Measurements from ENCODE around the gene LARP4B.

LARP4B gene

DNA sequence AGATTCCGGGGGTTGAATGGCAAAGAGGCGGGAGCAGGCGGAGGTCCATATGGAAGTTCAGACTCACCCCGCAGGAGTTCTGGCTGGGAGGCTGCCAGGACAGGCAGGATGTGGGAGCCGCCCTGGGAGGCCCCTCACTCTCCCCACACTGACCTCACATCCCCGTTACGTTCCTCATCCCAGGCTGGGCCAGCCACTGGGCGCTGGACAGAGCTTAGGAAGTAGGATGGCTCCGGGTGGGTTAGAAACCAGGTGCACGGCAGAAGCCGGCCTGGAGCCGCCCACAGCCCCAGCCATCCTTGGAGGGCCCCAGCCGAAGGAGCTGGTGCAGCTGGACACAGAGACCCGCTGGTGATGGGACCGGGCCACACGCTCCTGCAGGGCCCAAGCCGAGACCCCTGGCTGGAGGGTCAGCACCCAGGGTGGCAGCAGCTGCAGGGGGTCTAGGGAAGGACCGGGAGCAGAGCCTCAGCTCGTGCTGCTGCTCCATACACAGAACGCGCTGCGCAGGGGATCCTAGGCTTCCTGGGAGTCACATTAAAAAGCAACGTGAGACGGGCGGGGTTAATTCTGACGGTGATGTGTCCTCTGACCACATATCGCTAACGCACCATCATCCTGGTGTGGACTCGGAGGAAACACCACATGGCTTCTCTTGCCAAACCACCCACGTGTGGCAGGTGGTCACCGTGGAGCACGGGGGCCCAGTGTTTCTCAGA lies 143.4 kb downstream of the LARP4B start:
- DNase-seq (ENCODE audit: low read depth in 2 of 2), result no peak

DNA sequence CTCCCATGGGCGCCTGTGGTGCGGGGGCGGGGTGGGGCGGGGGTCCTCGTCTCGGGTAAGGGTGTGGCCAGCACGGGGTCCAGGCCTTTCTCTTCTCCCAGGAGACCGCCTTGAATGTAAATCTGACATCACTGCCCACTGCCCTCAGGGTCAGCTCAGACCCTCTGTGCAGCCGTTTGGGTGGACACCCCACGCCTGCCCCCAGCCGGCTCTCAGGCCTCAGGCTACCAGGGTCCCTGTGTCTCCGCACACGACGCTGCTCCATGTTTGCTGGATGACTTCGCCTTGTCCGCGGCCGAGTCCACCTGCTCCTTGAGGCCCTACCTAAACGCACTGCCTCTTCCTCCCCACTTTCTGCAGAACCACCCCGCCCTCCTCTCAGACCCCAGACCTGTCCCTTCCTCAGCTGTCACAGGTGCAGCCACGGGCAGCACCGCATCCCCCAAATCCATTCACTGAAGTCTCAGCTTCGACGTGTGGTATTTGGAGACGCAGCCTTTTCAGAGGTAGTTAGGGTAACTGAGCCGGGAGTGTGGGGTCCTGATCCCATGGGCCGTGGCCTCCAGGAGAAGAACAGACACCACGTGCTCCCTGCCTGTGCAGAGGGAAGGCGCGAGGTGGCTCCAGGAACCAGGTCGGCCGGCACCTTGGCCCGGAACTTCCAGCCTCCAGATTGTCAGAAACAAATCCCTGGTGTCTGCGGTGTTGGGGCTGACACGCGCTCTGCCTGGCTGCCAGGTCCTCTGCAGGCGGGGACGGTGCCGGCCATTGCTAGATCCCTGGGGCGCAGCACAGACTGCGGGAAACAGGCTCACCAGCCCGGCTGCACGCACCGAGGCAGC lies 144.7 kb downstream of the LARP4B start:
- no peak for DNase-seq (ENCODE audit: low read depth in 2 of 2)

DNA sequence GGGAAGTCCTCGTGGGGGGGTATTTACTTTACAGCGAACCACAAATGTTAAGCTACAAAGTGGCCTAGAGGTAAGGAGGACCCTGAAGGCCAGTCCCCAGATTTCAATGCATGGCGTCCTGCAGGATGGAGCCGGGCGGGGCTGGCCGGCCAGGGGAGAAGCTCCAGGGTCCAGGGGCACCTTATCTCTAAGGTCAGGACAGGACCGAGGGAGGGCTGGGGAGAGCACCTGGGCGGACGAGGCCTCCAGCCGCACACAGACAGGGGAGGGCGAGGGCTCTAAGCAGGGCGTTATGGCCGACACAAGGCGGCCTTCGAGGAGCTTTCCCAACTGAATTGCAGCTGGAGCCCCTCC lies 145.7 kb downstream of the LARP4B start:
- DNase-seq (ENCODE audit: low read depth in 2 of 2), result no peak

DNA sequence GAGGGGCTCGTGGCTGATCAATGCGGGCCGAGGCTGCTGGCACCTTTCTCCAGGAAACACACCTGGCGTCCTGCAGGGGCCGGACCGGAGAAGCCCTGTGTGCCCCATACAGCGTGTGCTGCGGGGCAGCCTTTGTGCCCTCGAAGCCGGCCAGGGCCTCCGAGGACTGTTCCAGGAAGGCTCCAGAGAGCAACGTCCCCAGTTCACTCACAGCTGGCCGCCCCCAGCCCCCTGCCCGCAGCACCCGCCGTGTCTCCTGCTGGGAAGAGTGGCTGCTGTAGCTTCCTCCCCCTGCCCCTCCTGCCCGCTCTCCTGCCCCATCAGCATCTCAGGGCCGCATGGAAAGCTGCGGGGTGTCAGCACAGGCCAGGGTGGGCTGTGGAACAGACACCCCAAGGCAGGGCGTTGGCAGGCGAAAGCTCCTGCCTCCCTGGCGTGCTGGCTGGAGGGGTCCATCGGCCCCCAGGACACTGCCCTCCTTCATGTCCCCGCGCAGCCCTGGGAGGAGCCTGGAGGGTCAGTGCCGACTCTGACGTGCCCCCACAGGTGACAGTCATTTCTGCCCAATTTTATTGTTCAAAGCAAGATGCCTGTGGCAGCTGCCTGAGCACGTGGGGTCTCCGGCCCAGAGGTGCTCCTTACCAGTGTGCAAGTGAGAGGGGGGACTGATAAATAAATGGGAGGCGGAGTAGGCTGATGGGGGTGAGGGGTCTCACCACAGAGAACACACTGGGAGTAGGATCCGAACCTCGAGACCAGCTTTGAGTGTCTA lies 146.2 kb downstream of the LARP4B start:
- no peak for DNase-seq (ENCODE audit: low read depth in 2 of 2)

DNA sequence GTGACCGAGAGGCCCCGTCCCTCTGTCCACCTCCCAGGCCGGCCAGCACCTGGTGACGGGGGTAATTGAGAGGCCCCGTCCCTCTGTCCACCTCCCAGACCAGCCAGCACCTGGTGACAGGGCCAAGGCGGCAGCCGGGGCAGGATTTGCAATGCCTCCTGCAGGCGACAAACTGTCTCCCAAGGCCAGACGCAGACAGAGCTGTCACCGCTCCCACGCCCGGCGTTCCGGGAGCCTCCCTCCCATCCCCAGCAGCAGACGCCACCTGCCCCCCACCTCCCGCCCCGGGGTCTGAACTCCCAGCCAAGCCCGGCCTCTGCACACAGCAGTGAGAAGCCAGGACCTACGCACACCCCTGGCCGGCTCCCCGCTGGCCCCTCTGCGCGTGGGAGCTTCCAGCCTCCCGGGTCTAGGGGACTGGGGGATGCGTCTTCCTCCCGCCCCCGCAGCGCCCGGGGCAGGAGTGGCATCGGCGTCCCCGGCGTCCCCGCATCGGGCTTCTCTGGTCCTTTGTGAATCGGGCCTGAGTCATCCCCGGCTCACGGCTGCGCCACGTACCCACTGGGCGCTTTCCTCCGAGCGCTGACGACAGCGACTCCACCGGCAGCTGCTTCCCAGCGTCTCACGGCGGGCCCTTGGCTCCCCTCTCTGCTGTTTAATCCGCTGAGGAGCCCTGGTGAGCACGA lies 147.0 kb downstream of the LARP4B start:
- peak; percentile 68 to 71 for DNase-seq (ENCODE audit: low read depth in 2 of 2)

DNA sequence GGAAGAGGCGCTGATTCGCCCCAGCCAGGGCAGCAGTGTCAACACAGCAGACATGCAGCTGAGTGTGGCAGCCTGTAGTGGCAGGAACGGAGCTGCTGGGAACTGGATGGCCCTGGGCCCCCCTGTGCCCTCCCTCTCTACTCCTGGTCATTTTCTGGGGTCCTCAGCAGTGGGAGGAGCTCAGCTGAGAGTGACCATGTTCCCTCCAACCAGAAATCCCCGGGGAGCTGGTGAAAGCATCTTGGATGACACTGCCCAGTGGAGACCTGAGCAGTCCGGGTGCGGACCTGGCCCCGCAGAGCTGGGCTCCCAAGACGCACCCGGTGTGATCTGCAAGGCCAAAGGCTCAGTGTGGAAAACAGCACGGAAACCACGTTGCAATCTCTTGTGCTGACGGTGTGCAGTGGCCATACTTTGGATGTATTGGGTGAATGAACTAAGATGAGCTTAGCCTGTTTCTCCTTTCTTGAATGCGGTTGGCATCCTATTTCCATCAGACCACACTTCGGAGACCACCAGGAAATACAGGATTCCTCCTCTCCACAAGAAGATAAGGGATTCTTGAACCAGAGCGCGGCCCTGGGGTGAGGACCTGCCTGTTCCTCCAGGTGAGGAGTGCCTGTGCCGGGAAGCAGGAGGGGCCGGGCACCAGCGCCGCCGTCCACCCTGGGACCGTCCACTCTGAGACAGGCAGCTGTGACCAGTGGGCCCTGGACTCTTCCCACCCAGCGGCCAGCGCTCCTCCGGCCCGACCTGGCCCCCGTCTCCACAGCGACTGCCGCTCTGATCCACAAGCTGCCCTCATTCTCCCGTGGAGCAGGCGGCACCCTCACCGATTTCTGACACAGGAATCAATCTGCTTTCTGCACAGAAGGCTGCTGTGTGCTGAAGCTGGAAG lies 148.5 kb downstream of the LARP4B start:
- DNase-seq (ENCODE audit: low read depth in 2 of 2), result no peak

DNA sequence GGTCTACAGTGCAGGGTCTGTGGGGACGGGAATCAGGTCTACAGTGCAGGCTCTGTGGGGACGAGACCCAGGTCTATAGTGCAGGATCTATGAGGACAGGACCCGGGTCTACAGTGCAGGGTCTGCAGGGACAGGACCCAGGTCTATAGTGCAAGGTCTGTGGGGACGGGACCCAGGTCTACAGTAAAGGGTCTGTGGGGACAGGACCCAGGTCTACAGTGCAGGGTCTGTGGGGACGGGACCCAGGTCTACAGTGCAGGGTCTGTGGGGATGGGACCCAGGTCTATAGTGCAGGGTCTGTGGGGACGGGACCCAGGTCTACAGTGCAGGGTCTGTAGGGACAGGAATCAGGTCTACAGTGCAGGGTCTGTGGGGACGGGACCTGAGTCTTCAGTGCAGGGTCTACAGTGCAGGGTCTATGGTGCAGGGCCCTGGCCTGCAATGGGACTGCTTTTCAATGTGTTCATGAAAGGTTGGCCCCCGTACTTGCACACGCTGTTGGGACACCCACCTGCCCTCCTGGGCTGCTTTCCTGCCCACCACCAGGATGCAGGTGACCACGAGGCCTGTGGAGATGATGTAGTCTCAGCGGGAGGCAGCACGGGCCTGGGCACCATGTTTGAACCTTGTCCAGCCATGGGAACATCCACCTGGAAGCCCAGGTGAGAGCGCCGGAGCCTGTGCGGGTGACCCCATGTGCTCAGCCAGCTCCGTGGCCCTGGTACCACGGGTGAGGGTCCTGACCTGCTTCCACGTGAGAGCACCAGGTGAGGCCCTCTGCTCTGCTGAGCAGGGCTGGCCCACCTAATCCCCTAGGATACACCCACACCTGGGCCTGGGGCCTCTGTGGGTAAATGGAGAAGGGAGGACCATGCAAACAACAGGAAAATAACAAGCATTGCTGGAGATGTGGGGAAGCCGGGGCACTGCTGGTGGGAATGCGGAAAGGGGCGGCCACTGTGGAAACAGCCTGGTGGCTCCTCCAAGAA lies 150.7 kb downstream of the LARP4B start:
- DNase-seq (ENCODE audit: low read depth in 2 of 2), result no peak

DNA sequence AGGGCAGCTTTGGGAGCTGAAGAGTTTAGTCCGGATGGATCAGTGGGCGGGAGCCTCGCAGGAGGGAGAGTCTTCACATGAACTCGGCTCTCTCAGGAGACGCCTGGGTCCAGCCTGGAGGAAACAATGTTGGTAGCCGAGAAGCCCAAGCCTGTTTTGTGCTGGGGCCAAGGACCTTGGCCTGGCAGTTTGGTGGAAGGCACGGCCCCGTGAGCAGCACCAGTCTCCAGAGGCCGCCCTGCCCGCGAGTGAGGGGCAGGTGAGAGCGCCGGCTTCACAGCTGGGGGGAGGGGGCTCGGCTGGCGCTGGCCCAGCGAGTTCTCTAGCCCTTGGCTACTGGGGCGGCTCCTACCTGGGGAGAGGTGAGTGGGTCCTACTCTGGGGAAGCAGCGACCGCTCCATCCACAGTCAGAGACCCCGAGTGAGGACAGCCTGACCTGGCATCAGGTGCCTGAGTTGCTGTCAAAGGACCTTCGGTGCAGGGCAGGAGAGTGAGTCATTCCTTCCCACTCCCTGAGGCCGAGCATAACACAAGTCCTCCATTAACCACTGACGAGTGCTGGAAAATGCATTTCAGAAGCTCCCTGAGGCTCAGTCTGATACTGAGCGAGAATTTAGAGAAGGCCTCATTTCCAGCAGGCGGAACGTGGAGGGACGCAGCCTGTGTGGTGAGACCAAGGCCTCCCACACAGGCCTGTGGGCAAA lies 152.7 kb downstream of the LARP4B start:
- DNase-seq (ENCODE audit: low read depth in 2 of 2), result no peak

DNA sequence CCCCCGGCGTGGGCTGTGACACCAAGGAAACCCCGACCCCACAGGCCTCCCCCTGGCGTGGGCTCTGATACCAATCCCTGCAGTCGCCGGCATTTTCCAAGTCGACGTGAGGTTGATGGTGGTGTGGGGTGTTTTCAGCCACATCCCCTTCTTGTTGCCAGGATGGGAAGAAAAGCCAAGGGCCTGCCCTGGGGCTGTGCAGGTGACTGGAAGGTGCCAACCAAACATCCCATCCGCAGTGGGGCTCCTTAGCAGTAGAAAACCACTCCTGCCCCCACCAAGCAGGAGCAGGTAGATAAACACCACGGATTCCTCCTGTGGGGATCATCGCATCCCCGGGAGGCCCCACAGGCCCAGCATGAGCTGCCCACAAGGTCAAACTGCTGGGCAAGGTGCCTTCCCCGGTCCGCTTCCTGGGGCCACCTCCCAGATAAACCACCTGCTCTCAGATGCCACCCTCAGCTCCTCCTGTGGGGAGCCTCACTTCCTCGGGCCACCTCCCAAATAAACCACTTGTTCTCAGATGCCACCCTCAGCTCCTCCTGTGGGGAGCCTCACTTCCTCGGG lies 153.5 kb downstream of the LARP4B start:
- DNase-seq (ENCODE audit: low read depth in 2 of 2), result no peak

DNA sequence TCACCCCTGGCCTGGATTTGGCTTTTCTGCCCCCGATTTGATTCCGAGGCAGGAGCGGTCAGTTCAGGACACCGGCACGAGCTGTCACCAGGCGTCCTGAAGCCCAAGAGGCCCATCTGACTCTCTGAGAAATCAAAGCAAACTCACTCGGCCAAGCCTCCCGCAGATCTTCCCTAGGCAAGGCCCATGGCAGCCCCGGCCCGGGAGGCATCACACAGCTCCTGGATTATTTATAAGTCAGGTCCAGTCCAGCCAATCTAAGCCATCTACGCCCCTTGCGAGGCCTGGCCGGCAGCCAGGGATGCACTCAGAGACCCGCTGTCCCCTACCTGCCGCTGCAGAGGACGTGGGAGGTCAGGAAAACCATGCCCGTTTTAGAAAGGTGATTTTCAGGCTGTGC lies 154.7 kb downstream of the LARP4B start:
- DNase-seq (ENCODE audit: low read depth in 2 of 2), result no peak

DNA sequence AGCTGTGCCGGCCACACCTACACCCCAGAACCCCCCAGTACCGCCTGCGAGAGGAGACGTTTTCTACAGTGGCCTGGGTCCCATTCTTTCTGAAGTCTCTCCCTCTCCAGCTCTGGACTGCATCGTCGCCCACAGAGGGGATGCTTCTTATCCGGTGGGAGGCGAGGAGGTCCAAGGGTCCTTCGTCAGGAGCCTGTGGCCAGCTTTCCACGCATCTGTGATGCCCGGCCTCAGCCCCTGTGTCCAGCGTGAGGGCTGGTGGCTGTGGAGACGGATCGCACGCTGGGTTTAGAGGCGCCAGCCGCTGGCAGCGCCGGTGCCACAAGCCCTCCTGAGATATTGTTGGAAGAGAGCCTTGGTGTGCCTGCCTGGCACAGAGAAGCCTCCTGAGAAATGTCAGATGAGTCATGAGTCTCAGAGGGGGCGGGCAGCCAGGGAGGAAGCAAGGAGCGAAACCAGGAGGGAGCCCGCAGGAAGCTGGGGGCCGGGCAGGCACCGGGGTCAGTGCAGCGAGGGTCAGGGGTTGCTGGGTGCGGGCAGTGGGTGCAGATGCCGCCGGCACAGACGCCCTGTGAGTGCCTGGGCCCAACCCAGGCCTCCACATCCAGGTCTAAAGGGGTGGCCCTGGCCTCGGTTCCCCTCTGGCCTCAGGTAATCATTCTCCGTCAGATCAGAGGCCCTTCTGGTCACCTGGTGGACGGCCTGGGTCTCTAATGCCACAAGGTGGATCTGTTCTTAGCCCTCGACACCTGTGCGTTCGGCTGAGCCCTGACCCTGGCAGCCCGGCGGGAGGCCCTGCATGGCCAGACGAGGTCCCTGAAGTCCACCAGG lies 156.0 kb downstream of the LARP4B start:
- no peak for DNase-seq (ENCODE audit: low read depth in 2 of 2)

DNA sequence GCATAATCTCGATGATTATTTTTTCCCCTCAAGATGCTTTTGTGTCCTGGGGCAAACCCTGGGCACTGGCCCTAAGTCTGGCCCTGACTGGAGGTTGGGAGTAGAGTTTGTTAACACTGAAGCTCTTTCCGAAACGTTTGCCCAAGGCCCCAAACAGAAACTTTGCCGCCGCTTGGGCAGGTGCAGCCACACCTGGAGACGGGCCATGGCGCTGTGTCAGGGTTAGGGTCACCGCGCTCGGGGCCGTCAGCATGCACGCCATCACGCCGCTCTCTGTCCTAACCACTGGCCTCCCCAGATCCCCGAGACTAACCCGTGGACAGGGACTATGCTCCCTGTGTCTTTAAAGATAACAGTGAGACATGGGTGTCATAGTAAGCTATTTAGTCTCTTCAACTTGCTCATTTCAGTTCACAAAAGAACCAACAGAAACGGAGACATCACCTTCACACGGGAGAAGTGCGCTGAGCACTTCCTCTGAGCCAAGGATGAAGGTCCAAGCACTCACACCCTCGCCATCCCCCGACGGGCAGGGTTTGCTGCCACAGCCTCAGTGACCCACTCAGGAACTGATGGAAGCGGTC lies 156.8 kb downstream of the LARP4B start:
- DNase-seq (ENCODE audit: low read depth in 2 of 2), result no peak

DNA sequence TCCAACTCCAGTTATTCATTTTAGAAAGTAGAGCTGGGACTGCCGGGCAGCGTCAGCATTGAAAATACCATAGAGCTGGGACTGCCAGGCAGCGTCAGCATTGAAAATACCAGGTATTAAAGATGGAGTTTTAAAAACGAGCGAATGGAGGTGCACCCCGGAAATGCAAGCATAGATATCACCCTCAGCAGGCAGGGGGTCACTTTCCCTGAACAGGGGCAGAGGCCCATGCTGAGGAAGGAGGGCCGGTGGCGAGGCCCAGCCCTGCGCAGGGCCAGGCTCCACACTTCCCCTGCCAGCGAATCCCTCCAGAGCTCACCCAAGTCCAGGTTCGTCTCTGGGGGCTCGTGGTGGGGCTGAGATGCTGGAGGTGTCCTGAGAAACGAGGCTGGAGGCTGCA lies 157.3 kb downstream of the LARP4B start:
- DNase-seq (ENCODE audit: low read depth in 2 of 2), result no peak

DNA sequence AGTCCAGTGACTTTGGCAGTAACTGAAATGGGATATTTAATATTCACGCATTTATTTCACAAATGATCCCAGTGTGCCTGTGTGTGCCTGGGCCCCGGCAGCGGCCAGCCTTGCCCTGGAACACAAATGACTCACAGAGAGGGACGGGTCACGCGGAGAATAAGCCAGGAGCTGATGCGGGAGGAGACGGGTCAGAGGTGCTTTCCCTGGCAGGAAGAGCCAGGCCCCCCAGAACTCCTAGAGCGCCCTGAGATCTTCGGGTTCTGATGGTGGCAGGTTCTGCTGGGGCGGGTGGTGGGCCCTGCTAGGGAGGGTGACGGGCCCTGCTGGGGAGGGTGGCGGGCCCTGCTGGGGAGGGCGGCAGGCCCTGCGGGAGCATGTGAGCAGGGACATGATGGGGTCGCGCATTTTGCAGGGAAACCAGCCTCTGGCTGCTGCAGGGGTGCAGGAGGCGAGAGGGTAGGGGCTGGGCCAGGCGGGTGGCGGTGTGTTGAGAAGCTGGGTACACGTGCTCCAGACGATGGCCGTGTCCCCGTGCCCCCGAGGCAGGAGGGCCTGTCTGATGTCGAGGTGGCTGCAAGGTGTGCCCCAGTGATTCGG lies 157.8 kb downstream of the LARP4B start:
- no peak for DNase-seq (ENCODE audit: low read depth in 2 of 2)

DNA sequence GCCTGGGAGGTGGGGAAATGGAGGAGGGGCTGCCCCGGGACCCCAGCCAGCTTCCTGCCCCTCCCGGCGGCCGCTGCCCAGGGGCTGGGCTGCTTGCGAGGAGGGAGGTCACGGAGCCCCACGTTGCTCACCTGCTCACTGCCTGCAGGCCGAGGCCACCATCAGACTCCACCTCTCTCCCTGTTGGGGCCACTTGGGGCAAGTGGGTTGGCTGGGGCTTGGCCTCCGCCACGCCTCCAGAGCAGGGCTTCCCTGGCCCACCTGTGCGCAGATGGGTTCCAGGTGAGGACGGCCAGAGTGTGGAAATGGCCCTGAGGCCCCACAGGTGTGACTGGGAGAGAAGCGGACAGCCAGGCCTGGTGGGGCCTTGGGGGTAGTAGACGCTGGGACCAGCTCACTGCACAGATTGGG lies 159.3 kb downstream of the LARP4B start:
- no peak for DNase-seq (ENCODE audit: low read depth in 2 of 2)

DNA sequence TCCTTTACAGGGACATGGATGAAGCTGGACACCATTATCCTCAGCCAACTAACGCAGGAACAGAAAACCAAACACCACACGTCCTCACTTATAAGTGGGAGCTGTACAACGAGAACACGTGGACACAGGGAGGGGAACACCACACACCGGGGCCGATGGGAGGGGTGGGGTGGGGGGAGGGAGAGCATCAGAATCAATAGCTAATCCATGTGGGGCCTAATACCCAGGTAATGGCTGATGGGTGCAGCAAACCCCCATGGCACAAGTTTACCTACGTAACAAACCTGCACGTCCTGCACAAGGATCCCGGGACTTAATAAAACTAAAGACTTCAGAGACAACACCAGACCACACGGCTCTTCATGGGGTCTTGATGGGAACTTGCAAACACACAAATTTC lies 159.9 kb downstream of the LARP4B start:
- no peak for DNase-seq (ENCODE audit: low read depth in 2 of 2)

DNA sequence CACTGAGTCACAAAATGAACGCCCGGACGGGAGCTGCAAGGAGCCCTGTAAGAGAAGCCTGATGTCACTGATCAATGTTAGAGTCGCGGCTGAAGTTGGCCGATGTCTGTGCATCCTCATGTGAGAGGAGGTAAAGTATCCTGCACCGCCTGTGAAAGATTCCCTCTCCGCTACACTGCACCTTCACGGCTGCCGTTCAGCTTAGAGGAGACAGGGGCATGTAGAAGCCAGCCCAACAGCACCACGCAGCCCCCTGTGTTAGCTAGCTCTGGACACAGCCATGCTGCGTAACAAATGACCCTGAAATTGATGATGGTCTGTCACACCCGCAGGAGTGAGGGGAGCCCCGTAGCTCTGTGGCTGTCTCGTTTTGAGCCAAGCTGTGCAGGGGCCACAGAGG lies 160.5 kb downstream of the LARP4B start:
- no peak for DNase-seq (ENCODE audit: low read depth in 2 of 2)

Data from stimulated activated CD4-positive, alpha-beta T cell treated with anti-CD3 and anti-CD28 coated beads, Interleukin-15, amount 100 ng/mL, for 48 hours (primary cell).